T-helper 1 cell (primary cell): Measurements from ENCODE around the gene ZC3H6.
"Not testable (repeated sequence)": the region's sequence is repeated elsewhere in the genome, so short reads cannot be mapped to it uniquely, and the experiment has no call there.

ENCODE experiments used
- DNase-seq, 5 donors: peaks; one replicate each; pipeline ENCODE4 v3.0.0-alpha.2; 2012 to 2020

ZC3H6 gene

DNA sequence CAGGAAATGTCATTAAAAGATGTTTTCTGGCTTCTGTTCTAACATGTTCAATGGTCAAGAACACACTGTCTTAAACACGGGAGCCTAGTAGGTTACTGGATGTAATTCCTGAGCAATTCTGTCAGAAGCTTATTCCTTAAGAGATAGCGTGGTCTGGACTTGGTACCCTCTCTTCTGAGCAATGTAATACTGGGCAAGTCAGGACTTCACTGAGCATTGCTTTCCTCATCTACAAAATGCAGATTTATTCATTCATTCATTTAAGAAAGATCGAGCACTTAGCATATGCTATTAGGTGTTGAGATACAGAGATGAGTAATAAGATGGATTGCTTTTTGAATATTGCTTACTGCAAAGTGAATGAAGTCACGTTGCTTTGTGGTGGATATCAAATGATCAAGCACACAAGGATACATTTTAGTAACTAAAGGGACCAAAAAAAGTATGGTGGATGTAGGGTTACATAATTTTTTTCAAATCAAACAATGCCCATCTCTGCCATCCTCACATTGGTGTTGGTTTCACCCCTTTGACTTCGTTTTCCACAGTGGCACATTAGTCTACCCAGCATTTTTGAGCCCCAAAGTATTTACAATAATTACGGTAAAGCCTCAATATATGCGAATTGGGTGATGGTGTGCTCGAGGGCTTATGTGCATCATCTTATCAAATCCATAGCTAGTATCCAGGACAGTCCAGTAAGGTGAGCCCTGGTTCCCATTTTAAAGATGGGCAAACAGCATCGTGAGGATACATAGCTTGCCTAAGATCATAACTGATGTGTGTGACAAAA lies 65.3 kb downstream of the ZC3H6 start:
- no peak for DNase-seq

DNA sequence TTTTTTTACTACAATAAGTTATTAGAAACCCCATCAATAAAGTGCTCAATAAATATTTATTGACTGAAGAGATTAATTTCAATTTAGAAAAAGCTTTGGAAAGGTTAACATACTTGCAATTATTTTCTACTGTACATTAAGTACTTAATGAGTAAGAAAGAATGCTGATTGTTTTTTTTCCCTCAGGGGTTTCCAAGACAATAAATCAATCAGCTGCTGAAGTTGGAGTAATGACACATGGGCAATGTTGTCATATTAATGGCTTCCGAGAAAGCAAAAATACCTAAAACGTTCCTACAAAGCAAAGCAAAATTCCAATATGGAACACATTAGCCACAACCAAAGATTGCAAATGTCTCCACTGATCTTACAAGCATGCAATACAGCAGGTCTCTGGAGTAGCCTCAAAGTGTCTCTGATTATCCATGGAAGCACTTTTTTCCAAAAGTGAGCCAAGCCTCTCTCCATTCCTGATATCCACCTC lies 66.7 kb downstream of the ZC3H6 start:
- no peak for DNase-seq

DNA sequence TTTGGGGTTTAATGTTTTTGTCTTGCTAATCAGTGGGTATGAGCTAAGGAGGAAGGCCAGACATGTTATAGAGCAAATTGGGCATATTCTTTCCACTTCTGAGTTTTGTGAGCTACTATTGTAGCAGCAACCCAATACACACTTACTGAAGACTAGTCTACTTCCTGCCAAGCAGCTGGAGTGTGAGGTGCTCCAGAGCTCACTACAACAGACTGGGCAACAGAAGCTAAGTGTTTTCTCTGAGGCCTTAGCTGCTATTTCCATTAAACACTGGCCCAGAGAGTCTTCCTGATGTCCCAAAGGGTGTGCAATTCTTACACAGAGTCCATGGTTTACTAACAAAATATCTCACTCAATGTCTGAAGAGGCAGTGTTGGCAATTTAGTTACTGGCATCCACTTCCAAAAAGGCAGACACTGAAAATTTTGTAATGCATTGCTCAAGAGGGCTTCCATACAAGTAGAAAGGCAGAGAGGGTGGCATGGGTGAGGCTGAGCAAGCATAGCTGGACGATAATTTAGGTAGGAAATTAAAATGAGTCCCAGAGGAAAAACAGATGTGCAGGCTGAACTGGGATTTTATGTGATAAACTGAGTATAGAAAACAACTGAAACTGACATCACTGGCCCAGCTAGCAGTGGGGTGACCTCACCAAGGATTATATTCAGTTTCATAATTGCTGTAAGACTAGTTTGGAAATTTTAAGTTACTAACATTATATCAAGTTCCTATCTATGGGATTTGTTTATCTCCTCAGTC lies 68.6 kb downstream of the ZC3H6 start:
- DNase-seq, result peak in 1 of 5 donors; percentile 9

DNA sequence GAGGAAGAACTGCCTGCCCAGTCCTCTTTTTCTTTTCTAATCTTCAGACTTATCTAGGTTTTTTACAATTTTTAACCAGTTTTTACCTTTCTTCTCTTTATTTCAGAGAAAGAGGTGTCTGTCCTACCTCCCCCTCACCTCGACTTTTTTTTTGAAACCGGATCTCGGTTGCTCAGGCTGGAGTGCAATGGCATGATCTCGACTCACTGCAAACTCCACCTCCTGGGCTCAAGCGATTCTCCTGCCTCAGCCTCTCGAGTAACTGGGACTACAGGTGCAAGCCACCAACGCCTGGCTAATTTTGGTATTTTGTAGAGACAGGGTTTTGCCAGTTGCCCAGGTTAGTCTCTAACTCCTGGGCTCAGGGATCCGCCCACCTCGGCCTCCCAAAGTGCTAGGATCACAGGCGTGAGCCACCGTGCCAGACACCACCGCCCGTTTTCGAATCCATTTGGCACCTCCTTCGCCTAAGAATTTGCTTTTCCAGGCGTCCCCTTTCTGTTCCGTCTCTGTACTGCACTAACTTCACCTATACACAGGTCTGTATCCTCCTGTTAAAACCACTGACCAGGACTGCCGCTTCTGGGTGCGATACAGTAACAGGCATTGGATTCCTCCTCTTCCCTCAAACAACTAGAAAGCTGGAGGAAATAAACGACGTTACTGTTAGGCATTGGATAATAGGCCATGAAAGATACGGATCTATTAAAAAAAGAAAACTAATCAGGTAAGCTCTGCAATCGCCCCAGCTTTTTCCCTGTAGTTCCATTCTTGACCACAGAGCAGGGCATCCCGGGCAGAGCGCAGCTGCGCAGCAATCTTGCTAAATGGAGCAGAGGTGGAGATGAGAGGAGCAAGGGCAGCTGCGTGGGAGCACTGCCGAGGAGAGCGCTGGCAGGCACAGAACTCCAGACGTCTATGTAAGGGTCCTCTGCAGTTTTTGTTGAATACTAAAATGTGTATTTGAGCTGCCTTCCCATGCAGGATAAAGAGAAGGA lies 69.9 kb downstream of the ZC3H6 start:
- DNase-seq, result no peak

DNA sequence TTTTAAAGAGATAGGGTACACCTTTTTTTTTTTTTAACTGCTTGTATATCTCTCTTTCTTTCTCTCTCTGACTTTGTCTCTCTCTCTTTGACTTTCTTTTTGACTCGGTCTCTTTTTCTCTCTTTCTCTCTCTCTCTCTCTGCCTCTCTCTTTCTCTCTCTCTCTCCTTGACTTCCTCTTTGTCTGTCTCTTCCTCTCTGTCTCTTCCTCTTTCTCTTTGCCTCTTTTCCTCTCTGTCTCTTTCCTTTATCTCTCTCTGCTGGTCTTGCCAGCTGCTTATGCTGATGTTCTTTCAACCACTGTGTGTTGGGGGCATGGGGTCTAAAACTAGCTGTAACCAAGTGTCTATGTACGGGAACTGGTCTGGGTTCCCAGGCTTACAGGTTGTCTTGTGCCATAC lies 76.9 kb downstream of the ZC3H6 start:
- not testable (repeated sequence) for DNase-seq

DNA sequence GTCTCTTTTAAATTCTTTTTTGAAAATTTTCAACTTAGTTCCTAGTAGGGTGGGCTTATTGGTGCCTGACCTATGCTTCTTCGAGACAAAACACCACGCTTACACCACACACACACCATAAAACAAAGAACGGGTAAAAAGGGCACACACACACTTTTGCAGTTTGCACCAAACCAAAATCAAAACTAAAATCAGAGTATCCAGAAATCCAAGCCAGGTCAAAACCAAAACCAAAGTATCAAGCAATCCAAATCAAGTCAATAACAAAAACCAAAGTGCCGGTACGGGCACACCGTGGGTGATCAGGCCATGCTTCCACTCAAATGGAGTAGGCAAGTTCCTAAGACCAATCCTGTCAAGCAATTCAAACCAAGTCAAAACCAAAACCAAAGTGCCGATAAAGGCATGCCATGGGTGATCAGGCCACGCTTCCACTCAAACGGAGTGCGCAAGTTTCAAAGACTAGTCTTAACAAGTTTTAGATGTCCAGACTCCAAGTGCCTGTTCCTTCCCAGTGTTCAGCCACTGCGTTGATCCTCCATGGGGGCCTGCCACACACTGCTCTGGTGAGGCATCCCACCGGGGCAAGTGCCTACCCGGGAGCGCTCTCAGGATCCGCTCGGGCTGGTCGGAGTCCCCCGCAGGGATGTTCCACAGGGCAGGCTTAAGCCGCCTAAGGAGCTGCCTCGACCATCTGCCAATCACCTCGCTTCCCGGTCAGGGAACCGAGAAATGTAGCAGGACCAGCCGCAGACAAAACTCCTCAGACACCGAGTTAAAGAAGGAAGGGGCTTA lies 77.6 kb downstream of the ZC3H6 start:
- not testable (repeated sequence) for DNase-seq

DNA sequence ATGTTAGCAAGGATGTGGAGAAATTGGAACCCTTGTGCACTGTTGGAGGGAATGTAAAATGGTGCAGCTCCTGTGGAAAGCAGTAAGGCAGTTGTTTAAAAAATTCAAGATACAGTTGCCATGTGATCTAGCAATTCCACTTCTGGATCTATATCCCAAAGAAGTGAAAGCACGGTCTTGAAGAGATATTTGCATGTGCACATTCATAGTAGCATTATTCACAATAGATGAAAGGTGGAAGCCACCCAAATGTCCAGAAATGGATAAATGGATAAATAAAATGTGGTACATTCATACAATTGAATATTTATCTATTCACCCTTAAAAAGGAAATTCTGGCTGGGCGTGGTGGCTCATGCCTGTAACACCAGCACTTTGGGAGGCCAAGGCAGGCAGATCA lies 78.9 kb downstream of the ZC3H6 start:
- DNase-seq, result not testable (repeated sequence)

DNA sequence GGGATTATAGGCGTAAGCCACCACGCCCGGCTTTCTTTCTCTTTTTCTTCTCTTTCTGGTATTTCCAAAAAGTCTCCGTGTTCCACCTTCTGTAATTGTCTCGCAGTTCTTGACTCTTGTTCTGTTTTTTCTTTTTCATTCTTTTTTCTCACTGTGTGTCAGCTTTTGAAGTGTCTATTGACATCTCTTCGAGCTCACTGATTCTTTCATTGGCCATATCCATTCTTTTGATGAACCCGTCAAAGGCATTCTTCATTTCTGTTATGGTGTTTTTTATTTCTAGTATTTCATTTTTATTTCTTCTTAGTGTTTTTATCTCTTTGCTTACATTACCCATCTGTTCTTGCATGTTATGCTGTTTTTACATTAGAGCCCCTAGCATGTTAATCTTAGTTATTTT lies 84.7 kb downstream of the ZC3H6 start:
- DNase-seq, result not testable (repeated sequence)
